H1 (cell line): ENCODE results near the gene FKBP5. TPM values are rescaled to one million over a fixed set of nuclear protein-coding genes. Genes with fewer than 3 reads are reported as not detected.

Experiments
- CBX5 ChIP-seq: fragments of 300-800, 300-1000 bp; sonication (generic); IDR thresholded peaks from 2 replicates; pipeline ENCODE4 v1.7.1; 2016; ENCODE audit warnings: antibody characterized with exemption, low read length, low read depth
- CHD1 ChIP-seq: IDR thresholded peaks from 2 replicates; pipeline ENCODE4 v1.6.1; 2012; ENCODE audit warnings: low read depth, low read length, improper control_type of control experiment
- KDM1A ChIP-seq: fragments of 200-600, 300-600 bp; sonication (generic); IDR thresholded peaks from 2 replicates; pipeline ENCODE4 v1.7.1; 2016; ENCODE audit warnings: mild to moderate bottlenecking, low read length, borderline replicate concordance
- RFX5 ChIP-seq: IDR thresholded peaks from 2 replicates; pipeline ENCODE4 v1.6.1; 2011; ENCODE audit warnings: low read depth, low read length, improper control_type of control experiment, borderline replicate concordance
- SP4 ChIP-seq: IDR thresholded peaks from 2 replicates; pipeline ENCODE4 v1.6.1; 2012; ENCODE audit warnings: low read length, inconsistent platforms
- USF2 ChIP-seq: IDR thresholded peaks from 2 replicates; pipeline ENCODE4 v1.6.1; 2011; ENCODE audit warnings: low read length, improper control_type of control experiment
- polyA plus RNA-seq, 7 experiments: library from polyadenylated mRNA; depleted of rRNA in 3 of 7; stranded (reverse) in 5 of 7; unstranded in 2 of 7; fragments of >200 nt in 5 of 7; fragments of 200-250 nt in 2 of 7; gene quantifications; 1 replicate in 5 of 7; 2 replicates in 1 of 7; 4 replicates in 1 of 7; pipeline versions ENCODE4 v1.2.1 to v1.2.3, GENCODE V29; 2011 to 2013; ENCODE audit warnings: missing spikeins in 2 of 7, mixed read lengths in 2 of 7
- total RNA-seq: library from RNA; stranded (reverse); fragmentation: NEBNext Ultra II Directional; extraction: Animal tissue kit (Norgen Biotek cat#: 25700); gene quantifications from 2 replicates; pipeline ENCODE4 v1.2.1, GENCODE V29; 2021
- TF ChIP-seq, protein P1 (sequence below): fragments of 300-600 bp; sonication (generic); IDR thresholded peaks from 2 replicates; pipeline ENCODE4 v1.7.1; 2012; ENCODE audit warnings: low read length, moderate library complexity, mild to moderate bottlenecking, inconsistent platforms; ENCODE audit not compliant: insufficient replicate concordance
- TF ChIP-seq, protein P2 (sequence below): IDR thresholded peaks from 2 replicates; pipeline ENCODE4 v1.6.1; 2011; ENCODE audit warnings: low read depth, mild to moderate bottlenecking, low read length; ENCODE audit not compliant: insufficient read depth

Gene FKBP5
- total and polyA plus RNA-seq, 2 of the 8 experiments (the other 6 are each of a cell fraction or from before 2014, with no cell fraction given) = 14.3 to 40.4 TPM

DNA sequence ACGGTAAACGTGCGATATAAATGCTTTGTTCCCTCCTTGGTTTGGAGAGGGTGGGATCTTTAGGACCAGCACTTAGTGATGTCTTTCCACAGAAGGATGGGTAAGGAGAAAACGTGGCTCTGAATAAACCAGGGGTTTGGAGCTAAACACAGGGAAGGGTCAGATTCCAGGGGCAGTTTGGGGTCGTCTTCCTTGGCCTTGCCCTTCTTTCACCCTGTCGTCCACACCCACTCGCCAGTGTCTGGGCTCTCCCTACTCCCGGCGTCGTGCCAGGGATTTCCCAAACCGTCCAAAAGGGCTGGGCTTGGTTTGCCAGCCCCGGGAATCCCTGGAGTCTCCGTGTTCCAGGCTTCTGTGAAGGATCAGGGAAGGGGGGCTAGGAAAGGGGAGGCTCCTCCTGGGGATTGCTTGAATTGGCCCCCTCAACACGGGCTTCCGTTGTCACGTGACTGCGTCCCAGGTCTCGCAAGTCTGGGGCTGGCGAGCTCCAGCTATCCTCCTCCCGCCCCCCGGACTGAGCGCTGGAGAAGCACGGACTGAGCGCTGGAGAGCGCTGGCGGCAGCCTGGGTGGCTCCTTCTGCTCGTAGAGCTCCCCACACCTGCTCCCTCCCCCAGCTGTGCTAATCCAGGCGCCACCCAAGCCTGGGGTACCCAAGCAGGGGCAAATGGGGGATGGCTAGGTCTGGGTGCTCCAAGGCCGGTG is 38.7 kb upstream of the FKBP5 start (continued):
- TF ChIP-seq, protein P1, sequence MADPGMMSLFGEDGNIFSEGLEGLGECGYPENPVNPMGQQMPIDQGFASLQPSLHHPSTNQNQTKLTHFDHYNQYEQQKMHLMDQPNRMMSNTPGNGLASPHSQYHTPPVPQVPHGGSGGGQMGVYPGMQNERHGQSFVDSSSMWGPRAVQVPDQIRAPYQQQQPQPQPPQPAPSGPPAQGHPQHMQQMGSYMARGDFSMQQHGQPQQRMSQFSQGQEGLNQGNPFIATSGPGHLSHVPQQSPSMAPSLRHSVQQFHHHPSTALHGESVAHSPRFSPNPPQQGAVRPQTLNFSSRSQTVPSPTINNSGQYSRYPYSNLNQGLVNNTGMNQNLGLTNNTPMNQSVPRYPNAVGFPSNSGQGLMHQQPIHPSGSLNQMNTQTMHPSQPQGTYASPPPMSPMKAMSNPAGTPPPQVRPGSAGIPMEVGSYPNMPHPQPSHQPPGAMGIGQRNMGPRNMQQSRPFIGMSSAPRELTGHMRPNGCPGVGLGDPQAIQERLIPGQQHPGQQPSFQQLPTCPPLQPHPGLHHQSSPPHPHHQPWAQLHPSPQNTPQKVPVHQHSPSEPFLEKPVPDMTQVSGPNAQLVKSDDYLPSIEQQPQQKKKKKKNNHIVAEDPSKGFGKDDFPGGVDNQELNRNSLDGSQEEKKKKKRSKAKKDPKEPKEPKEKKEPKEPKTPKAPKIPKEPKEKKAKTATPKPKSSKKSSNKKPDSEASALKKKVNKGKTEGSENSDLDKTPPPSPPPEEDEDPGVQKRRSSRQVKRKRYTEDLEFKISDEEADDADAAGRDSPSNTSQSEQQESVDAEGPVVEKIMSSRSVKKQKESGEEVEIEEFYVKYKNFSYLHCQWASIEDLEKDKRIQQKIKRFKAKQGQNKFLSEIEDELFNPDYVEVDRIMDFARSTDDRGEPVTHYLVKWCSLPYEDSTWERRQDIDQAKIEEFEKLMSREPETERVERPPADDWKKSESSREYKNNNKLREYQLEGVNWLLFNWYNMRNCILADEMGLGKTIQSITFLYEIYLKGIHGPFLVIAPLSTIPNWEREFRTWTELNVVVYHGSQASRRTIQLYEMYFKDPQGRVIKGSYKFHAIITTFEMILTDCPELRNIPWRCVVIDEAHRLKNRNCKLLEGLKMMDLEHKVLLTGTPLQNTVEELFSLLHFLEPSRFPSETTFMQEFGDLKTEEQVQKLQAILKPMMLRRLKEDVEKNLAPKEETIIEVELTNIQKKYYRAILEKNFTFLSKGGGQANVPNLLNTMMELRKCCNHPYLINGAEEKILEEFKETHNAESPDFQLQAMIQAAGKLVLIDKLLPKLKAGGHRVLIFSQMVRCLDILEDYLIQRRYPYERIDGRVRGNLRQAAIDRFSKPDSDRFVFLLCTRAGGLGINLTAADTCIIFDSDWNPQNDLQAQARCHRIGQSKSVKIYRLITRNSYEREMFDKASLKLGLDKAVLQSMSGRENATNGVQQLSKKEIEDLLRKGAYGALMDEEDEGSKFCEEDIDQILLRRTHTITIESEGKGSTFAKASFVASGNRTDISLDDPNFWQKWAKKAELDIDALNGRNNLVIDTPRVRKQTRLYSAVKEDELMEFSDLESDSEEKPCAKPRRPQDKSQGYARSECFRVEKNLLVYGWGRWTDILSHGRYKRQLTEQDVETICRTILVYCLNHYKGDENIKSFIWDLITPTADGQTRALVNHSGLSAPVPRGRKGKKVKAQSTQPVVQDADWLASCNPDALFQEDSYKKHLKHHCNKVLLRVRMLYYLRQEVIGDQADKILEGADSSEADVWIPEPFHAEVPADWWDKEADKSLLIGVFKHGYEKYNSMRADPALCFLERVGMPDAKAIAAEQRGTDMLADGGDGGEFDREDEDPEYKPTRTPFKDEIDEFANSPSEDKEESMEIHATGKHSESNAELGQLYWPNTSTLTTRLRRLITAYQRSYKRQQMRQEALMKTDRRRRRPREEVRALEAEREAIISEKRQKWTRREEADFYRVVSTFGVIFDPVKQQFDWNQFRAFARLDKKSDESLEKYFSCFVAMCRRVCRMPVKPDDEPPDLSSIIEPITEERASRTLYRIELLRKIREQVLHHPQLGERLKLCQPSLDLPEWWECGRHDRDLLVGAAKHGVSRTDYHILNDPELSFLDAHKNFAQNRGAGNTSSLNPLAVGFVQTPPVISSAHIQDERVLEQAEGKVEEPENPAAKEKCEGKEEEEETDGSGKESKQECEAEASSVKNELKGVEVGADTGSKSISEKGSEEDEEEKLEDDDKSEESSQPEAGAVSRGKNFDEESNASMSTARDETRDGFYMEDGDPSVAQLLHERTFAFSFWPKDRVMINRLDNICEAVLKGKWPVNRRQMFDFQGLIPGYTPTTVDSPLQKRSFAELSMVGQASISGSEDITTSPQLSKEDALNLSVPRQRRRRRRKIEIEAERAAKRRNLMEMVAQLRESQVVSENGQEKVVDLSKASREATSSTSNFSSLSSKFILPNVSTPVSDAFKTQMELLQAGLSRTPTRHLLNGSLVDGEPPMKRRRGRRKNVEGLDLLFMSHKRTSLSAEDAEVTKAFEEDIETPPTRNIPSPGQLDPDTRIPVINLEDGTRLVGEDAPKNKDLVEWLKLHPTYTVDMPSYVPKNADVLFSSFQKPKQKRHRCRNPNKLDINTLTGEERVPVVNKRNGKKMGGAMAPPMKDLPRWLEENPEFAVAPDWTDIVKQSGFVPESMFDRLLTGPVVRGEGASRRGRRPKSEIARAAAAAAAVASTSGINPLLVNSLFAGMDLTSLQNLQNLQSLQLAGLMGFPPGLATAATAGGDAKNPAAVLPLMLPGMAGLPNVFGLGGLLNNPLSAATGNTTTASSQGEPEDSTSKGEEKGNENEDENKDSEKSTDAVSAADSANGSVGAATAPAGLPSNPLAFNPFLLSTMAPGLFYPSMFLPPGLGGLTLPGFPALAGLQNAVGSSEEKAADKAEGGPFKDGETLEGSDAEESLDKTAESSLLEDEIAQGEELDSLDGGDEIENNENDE = no peak
- no peak for TF ChIP-seq CBX5
- TF ChIP-seq, protein P2, sequence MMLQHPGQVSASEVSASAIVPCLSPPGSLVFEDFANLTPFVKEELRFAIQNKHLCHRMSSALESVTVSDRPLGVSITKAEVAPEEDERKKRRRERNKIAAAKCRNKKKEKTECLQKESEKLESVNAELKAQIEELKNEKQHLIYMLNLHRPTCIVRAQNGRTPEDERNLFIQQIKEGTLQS = peak; percentile 38; the same call in 1 of the 2 replicates
- TF ChIP-seq USF2 = peak; percentile 82
- TF ChIP-seq RFX5 = no peak
- TF ChIP-seq KDM1A = no peak
- 0 out of 2 replicates have a peak, but pooled peaks have one; percentile 29 for TF ChIP-seq SP4
- no peak for TF ChIP-seq CHD1
